ENCODE results near the gene WDR43.
A peak's percentile ranks its signal among the peaks of the same experiment; 100 is the strongest.

Gene WDR43

DNA sequence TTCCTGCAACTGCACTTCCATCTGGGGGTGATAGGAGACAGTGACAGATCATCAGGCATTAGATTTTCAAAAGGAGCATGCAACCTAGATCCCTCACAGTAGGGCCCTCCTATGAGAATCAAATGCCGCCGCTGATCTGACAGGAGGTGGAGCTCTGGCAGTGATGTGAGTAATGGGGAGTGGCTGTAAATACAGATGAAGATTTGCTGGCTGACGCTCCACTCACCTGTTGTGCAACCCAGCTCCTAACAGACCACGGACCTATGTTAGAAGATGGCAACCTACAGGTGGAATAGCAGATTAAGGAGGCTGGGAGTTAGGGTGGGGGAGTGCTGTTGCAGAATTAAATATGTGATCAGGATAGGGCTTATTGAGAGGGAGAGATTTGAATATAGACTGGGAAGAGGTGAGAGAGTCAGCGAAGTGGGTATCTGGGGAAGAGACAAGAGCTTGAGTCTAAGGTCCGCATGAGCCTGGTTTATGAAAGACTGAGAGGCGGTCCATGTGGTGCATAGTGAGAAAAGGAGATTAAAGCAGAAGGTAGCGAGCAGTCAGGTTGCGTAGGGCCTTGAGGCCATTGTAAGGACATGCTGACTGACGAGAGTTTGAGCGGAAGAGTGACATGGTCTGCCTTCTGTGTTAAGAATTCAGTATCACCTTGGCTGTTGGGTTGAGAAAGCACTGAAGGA lies 55.3 kb downstream of the WDR43 start:
- no peak overlapping the region for H3K4me3 ChIP-seq (ENCODE audit: low read depth, low read length)
- TF ChIP-seq, protein P1, sequence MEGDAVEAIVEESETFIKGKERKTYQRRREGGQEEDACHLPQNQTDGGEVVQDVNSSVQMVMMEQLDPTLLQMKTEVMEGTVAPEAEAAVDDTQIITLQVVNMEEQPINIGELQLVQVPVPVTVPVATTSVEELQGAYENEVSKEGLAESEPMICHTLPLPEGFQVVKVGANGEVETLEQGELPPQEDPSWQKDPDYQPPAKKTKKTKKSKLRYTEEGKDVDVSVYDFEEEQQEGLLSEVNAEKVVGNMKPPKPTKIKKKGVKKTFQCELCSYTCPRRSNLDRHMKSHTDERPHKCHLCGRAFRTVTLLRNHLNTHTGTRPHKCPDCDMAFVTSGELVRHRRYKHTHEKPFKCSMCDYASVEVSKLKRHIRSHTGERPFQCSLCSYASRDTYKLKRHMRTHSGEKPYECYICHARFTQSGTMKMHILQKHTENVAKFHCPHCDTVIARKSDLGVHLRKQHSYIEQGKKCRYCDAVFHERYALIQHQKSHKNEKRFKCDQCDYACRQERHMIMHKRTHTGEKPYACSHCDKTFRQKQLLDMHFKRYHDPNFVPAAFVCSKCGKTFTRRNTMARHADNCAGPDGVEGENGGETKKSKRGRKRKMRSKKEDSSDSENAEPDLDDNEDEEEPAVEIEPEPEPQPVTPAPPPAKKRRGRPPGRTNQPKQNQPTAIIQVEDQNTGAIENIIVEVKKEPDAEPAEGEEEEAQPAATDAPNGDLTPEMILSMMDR (IDR thresholded peaks at IDR 0.05; ENCODE audit: control insufficient read depth, extremely low read depth, insufficient read depth): no peak
- DNase-seq (ENCODE audit: low read depth): no peak

GRCh38 chr2:28950941-28951630 lies 56.6 kb downstream of the WDR43 start:
- no peak for DNase-seq (ENCODE audit: low read depth)
- TF ChIP-seq, protein P1 (IDR thresholded peaks at IDR 0.05; ENCODE audit: control insufficient read depth, extremely low read depth, insufficient read depth): no peak
- H3K4me3 ChIP-seq (ENCODE audit: low read depth, low read length): no peak overlapping the region

DNA sequence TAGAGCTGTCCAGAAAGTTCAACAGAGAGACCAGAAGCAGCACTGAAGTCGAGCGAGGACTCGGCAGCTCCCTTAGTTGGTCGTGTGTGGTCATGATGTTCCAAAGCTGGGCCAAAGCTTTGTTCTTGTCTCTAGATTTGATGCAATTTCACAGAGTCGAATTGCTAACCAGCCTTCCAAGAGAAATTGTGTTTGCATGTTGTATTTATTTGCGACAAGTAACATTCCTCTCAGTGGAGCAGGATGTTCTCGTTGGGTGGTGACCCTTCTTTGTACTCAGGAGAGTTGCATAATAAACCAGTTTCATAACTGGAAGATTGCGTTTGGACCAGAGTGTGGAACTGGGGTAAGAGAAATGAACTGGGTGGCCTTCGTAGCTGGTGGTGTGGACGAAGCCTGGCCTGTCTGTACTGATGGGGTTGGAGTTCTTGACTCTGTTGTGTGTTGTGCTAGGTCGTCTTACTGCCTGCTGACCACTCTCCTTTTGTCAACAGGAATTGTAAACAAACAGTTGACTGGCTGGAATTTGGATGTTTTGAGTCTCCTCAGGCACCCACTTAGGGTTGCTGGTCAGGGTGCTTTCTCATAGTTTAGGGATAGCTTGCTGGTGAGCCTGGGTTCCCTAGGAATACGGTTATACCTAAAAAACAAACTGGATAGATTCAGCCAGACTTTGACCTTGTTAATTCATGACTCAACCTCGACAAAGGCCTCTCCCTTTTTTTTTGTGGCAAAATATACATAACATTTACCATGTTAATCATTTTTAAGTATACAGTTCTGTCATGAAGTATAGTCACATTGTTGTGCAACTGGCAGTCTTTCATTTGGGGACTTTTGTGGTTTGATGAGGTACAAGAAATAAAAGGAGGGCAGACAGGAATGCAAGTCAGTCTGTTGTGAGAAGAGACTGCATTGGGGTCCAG lies 57.7 kb downstream of the WDR43 start:
- TF ChIP-seq, protein P1 (IDR thresholded peaks at IDR 0.05; ENCODE audit: control insufficient read depth, extremely low read depth, insufficient read depth): no peak
- H3K4me3 ChIP-seq (ENCODE audit: low read depth, low read length): no peak overlapping the region
- DNase-seq (ENCODE audit: low read depth): no peak

DNA sequence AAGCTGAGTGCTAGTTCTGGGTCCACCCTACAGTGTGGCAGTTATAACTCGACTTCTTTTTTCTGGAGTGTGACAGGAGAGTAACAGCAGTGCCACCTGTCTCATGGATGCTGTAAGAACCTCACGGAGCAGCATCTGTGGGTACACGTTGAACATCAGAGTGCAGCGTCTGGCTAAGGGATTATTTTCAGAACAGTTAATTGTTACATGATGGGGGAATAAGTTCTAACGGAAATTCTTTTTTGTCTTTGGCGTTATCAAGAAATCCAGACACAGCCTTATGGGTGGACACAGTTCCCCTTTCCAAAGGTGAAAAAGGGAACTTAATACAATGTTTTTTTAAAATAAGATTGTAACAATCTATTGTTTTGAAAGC lies 58.4 kb downstream of the WDR43 start:
- no peak for DNase-seq (ENCODE audit: low read depth)
- TF ChIP-seq, protein P1 (IDR thresholded peaks at IDR 0.05; ENCODE audit: control insufficient read depth, extremely low read depth, insufficient read depth): peak; percentile 20; the same call in 1 of the 2 replicates
- H3K4me3 ChIP-seq (ENCODE audit: low read depth, low read length): no peak overlapping the region

GRCh38 chr2:28955467-28955866 lies 61.0 kb downstream of the WDR43 start:
- TF ChIP-seq, protein P1 (IDR thresholded peaks at IDR 0.05; ENCODE audit: control insufficient read depth, extremely low read depth, insufficient read depth): no peak
- no peak overlapping the region for H3K4me3 ChIP-seq (ENCODE audit: low read depth, low read length)
- no peak for DNase-seq (ENCODE audit: low read depth)

DNA sequence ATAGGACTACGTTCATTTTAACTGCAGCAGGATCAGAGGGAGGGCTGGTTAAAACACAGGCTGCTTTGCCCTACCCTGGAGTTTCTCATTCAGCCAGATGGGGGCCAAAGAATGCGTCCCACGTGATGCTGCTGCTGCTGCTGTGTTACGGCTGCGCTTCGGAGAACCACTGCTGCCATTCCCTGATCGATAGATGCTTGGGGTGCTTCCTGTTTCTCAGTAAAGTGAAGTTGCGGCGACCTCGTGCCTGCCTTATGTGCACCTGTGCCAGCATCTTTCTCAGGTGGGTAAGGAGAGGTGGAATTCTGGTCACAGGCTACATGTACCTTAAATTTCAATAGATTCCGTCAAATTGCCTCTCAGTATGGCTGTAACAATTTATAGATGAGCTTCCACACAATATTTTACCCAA lies 62.0 kb downstream of the WDR43 start:
- H3K4me3 ChIP-seq (ENCODE audit: low read depth, low read length): no peak overlapping the region
- TF ChIP-seq, protein P1 (IDR thresholded peaks at IDR 0.05; ENCODE audit: control insufficient read depth, extremely low read depth, insufficient read depth): no peak
- DNase-seq (ENCODE audit: low read depth): no peak
